DMS114 treated with DMSO at 0.1 percent for 48 hours (cell line): ENCODE data around the gene XYLT1.

Experiments
- DNase-seq: peaks from one replicate; lab custom pipeline; 2025; ENCODE audit not compliant: unreplicated experiment; lab: John Stamatoyannopoulos, UW

Gene XYLT1

GRCh38 chr16:17269439-17269838, 201.3 kb downstream of the XYLT1 start:
- DNase-seq, result no peak

- no peak for DNase-seq
These were observed 204.0 kb downstream of the XYLT1 start for GRCh38 chr16:17266608-17267313.

- no peak for DNase-seq
These were observed 205.6 kb downstream of the XYLT1 start for GRCh38 chr16:17265154-17265553.

GRCh38 chr16:17261197-17261858, 209.4 kb downstream of the XYLT1 start:
- DNase-seq, result no peak

- DNase-seq, result no peak
These were observed 210.4 kb downstream of the XYLT1 start for GRCh38 chr16:17260276-17260849.

- no peak for DNase-seq
These were observed 210.9 kb downstream of the XYLT1 start for GRCh38 chr16:17259751-17260270.

GRCh38 chr16:17258848-17259713, 211.7 kb downstream of the XYLT1 start:
- no peak for DNase-seq

- DNase-seq, result no peak
These were observed 212.6 kb downstream of the XYLT1 start for GRCh38 chr16:17258077-17258599.

GRCh38 chr16:17257426-17258023, 213.2 kb downstream of the XYLT1 start:
- no peak for DNase-seq

- no peak for DNase-seq
These were observed 218.1 kb downstream of the XYLT1 start for GRCh38 chr16:17252701-17253100.

- DNase-seq, result no peak
These were observed 218.7 kb downstream of the XYLT1 start for GRCh38 chr16:17252064-17252463.

- no peak for DNase-seq
These were observed 219.3 kb downstream of the XYLT1 start for GRCh38 chr16:17251496-17251895.

- no peak for DNase-seq
These were observed 223.6 kb downstream of the XYLT1 start for GRCh38 chr16:17246974-17247732.

GRCh38 chr16:17246268-17246885, 224.4 kb downstream of the XYLT1 start:
- no peak for DNase-seq

GRCh38 chr16:17245776-17246175, 225.0 kb downstream of the XYLT1 start:
- DNase-seq, result no peak

GRCh38 chr16:17244872-17245551, 225.7 kb downstream of the XYLT1 start:
- DNase-seq, result no peak

- no peak for DNase-seq
These were observed 229.4 kb downstream of the XYLT1 start for GRCh38 chr16:17241264-17241835.

- no peak for DNase-seq
These were observed 232.3 kb downstream of the XYLT1 start for GRCh38 chr16:17238285-17239028.
